ENCODE measurements around the gene GALNT10. TPM values are rescaled to one million over a fixed set of nuclear protein-coding genes. Genes with fewer than 3 reads are reported as not detected.

GALNT10 gene
- total RNA-seq, 1 donor from 2014 or later: 10.2 TPM

GRCh38 chr5:154376481-154376880, 185.9 kb downstream of the GALNT10 start:
- Histone ChIP-seq H3F3A (ENCODE audit: low read depth) (no peaks in the 10 kb centered on the region), H3K4me2 (no peak overlapping the region), H3K27ac (no peak overlapping the region), H3K27me3 (no peaks in the 10 kb centered on the region), H3K4me1 (no peaks in the 10 kb centered on the region), H3K4me3 (no peak overlapping the region), H2AFZ (replicated peaks) (no peak overlapping the region), H3K9ac (no peak overlapping the region), H3K9me3 (ENCODE audit: low read depth) (no peaks in the 10 kb centered on the region), H3K36me3 (no peaks in the 10 kb centered on the region), H3K79me2 (ENCODE audit: low read depth) (no peaks in the 10 kb centered on the region), H4K20me1 (ENCODE audit: low read depth) (no peaks in the 10 kb centered on the region)
- Mint-ChIP-seq H3K4me3 (no peak overlapping the region), H3K27ac (no peak overlapping the region), H3K36me3 (peaks cover 19% of the 10 kb centered on the region), H3K9me3 (peaks cover 3% of the 10 kb centered on the region), H3K27me3 (ENCODE audit: insufficient read depth, low read depth) (no peaks in the 10 kb centered on the region), H3K4me1 (peaks cover 31% of the 10 kb centered on the region)
- TF ChIP-seq CTCF (IDR thresholded peaks at IDR 0.05) (no peak), EZH2phosphoT487 (IDR thresholded peaks at IDR 0.05) (no peak), EZH2 (IDR thresholded peaks at IDR 0.05) (no peak)
- no peak for DNase-seq (ENCODE audit: low spot score)

GRCh38 chr5:154377754-154378533, 187.4 kb downstream of the GALNT10 start:
- H3K27me3 ChIP-seq: no peaks in the 10 kb centered on the region
- Mint-ChIP-seq H3K4me3 (no peak overlapping the region), H3K27ac (no peak overlapping the region), H3K36me3 (peaks cover 23% of the 10 kb centered on the region), H3K9me3 (peaks cover 6% of the 10 kb centered on the region), H3K27me3 (ENCODE audit: insufficient read depth, low read depth) (no peaks in the 10 kb centered on the region), H3K4me1 (peaks cover 28% of the 10 kb centered on the region)
- TF ChIP-seq EZH2phosphoT487 (IDR thresholded peaks at IDR 0.05) (no peak), EZH2 (IDR thresholded peaks at IDR 0.05) (no peak), CTCF (IDR thresholded peaks at IDR 0.05) (no peak)
- H3K4me3 ChIP-seq: no peak overlapping the region
- no peaks in the 10 kb centered on the region for H3K36me3 ChIP-seq
- H2AFZ ChIP-seq (replicated peaks): no peak overlapping the region
- no peak for DNase-seq (ENCODE audit: low spot score)
- no peaks in the 10 kb centered on the region for H3K4me1 ChIP-seq
- H3K4me2 ChIP-seq: no peak overlapping the region
- no peaks in the 10 kb centered on the region for H4K20me1 ChIP-seq (ENCODE audit: low read depth)
- no peaks in the 10 kb centered on the region for H3F3A ChIP-seq (ENCODE audit: low read depth)
- H3K27ac ChIP-seq: no peak overlapping the region
- no peaks in the 10 kb centered on the region for H3K9me3 ChIP-seq (ENCODE audit: low read depth)
- H3K79me2 ChIP-seq (ENCODE audit: low read depth): no peaks in the 10 kb centered on the region
- H3K9ac ChIP-seq: no peak overlapping the region

- Histone ChIP-seq H3F3A (ENCODE audit: low read depth) (no peaks in the 10 kb centered on the region), H3K9ac (no peak overlapping the region), H3K4me3 (no peak overlapping the region), H3K4me1 (no peaks in the 10 kb centered on the region), H3K9me3 (ENCODE audit: low read depth) (no peaks in the 10 kb centered on the region), H3K4me2 (no peak overlapping the region), H3K27ac (no peak overlapping the region), H4K20me1 (ENCODE audit: low read depth) (no peaks in the 10 kb centered on the region), H3K36me3 (no peaks in the 10 kb centered on the region), H2AFZ (replicated peaks) (no peak overlapping the region), H3K79me2 (ENCODE audit: low read depth) (no peaks in the 10 kb centered on the region), H3K27me3 (no peaks in the 10 kb centered on the region)
- DNase-seq (ENCODE audit: low spot score): no peak
- Mint-ChIP-seq H3K4me3 (no peak overlapping the region), H3K27me3 (ENCODE audit: insufficient read depth, low read depth) (no peaks in the 10 kb centered on the region), H3K36me3 (peaks cover 33% of the 10 kb centered on the region), H3K27ac (no peak overlapping the region), H3K9me3 (peaks cover 6% of the 10 kb centered on the region), H3K4me1 (peaks cover 30% of the 10 kb centered on the region)
- TF ChIP-seq EZH2phosphoT487 (IDR thresholded peaks at IDR 0.05) (no peak), CTCF (IDR thresholded peaks at IDR 0.05) (no peak), EZH2 (IDR thresholded peaks at IDR 0.05) (no peak)
Observed at GRCh38 chr5:154380263-154380662, 189.7 kb downstream of the GALNT10 start.
